ACHN (cell line): ENCODE results near the gene CENPC.
A peak's percentile ranks its signal among the peaks of the same experiment; 100 is the strongest.

Experiments used
- DNase-seq: peaks from one replicate; pipeline ENCODE4 v3.0.0-alpha.2; 2015
- in situ Hi-C: cut with HindIII; loops from 2 replicates; pipeline ENCODE4 v1.10.0; 2017; ENCODE audit warnings: low sequenced_read_pairs, low pct_ligation_motif_present, low pct_unique_long_range_greater_than_20kb

Gene CENPC

DNA sequence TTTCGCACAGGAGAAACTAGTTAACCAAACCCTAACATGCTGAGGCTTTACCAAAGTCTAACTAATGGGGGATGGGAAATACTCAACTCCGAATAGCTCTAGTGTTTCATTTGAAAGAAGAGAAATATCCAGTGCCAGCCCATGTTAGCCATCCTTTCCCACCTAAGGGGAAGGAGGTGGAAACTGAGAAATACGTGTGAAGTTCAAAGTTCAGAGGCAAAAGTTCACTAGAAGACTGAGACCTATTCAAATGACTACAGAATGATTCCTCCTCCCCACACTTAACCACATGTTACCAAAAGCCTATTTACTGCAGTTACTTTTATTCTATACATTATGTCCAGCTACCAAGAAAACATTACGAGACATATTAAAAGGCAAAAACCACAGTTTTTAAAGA, 106.3 kb downstream of the CENPC start:
- no peak for DNase-seq
- in situ Hi-C loops: no loop called here

DNA sequence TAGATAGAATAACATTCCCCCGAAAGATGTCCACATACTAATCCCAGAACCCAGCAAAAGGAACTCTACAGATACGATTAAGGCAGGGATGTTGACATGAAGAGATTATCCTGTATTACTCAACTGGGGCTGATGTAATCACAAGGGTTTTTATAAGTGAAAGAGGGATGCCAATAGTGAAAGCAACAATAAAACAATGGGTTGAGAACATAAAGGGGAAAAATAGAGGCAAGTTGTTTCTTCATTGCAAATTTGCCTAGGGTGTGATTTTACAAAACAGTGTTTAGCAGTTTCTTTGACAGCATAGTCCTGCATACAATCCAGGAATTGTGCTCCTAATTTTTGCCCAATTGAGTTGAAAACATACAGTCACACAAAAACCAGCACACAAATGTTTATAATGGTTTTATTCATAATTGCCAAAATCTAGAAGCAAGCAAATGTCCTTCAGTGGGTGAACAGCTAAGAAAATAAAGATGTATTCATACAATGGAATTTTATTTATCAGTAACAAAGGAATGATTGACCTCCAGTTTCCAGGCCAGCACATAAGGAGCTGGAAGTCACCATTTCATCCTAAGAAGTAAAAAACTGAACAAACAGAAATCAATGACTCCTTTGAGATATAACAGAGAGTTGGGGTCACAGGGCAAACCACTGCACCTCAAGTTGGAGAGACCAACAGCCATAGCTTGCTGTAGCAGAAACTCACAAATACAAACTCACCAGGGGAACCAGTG, 107.2 kb downstream of the CENPC start:
- DNase-seq: no peak
- in situ Hi-C loops: no loop called here

DNA sequence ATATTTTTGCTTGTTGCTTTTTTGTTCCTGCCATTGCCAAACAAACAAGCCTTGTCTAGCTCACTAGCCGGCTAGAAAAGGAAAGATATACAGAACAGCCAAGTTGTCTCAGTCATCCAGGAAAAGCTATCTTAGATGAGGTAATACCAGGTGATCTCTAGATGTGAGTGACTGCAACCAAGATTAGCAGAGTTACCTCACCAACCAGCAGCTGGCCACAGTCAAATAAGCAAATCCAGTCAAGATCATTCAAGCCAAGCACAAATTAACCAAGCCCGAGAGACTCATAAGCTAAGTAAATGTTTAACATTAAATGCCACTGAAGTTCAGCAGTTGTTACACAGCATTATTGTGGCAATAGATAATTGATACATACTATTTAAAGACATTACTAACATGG, 108.6 kb downstream of the CENPC start:
- peak; percentile 15 for DNase-seq
- in situ Hi-C loops: no loop called here

DNA sequence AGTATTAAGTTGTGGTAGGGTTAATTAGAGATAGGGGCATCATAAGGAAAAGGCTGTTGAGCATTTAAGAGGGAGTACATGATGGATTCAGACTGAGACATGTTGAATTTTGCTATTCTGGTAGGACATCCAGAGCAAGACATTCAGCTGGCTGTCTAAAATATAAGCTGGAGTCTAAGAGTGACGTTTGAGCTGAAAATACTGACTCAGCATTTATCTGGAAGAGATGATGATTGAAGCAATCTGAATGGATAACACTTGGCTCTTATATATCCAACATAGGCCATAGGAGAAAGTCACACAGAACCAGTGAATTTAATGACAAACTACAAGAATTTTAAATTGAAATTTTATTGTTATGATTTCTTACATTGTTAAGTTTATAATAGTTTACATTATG, 114.3 kb downstream of the CENPC start:
- in situ Hi-C loops: no loop called here
- DNase-seq: no peak

DNA sequence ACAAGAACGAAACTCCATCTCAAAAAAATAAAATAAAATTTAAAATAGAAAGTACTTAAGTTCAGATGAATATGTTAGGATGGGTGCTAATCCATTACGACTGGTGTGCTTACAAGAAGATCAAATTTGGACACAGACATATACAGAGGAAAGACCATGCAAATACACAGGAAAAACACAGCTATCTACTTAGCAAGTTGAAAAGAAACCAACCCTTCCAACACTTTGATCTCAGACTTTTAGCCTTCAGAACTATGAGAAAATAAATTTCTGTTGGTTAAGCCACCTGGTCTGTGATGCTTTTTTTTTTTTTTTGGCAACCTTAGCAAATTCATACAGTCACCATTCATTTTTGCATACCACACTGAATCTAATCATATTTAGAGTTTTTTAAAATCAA, 116.5 kb downstream of the CENPC start:
- in situ Hi-C loops: no loop called here
- DNase-seq: no peak
